ENCODE results near the gene SLC27A4.
"Not testable (repeated sequence)": the region's sequence is repeated elsewhere in the genome, so short reads cannot be mapped to it uniquely, and the experiment has no call there.

Gene SLC27A4

DNA sequence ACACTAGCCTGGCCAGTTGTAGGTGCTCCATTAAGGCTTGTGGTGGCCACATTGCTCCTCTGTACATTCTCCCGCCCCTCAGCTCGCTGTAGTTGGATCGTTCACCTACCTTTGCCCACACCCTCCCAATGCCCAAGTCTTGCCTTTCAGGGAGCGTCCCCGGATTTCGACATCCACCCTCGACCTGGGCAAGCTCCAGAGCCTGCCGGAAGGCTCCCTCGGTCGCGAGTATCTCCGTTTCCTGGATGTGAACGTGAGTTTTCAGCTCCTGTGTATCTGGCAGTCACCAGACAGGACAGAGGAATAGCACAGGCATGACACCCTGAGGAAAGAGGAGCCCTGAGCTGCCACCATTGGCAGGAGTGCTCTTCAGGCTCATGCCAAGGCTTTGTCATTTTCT is 14.7 kb upstream of the SLC27A4 start:
- no peak for DNase-seq

DNA sequence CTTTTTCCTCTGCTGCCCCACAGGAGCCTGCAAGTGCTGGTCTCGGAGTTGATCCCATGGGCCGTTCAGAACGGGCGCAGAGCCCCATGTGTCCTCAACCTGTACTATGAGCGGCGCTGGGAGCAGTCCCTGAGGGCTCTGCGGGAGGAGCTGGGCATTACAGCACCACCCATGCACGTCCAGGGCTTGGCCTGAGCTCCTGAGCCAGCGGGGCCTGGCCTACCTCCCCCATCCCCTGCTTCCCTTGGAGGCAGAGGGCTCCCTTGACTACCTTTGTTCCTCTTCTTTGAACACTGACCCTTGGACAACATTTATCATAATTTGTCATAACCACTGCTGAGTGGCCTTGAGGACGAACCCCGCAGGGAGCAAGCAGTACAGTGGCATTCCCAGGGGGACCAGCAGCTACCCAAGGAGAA is 6.9 kb upstream of the SLC27A4 start:
- no peak for DNase-seq

DNA sequence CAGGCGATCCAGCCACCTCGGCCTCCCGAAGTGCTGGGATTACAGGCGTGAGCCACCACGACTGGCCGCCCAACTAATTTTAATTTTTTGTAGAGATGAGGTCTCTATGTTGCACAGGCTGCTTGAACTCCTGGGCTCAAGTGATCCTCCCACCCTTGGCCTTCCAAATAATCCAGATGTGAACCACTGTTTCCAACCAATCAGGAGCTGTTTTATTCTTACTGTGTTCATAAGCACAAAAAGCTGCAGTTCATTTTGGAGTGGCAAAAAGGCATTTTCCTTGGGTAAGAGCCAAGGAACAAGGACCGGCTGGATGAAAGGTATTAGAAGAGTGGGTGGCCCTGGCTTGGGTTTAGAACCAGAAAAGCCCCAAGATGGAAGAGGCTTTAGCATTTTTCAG is 5.2 kb upstream of the SLC27A4 start:
- DNase-seq, result no peak

DNA sequence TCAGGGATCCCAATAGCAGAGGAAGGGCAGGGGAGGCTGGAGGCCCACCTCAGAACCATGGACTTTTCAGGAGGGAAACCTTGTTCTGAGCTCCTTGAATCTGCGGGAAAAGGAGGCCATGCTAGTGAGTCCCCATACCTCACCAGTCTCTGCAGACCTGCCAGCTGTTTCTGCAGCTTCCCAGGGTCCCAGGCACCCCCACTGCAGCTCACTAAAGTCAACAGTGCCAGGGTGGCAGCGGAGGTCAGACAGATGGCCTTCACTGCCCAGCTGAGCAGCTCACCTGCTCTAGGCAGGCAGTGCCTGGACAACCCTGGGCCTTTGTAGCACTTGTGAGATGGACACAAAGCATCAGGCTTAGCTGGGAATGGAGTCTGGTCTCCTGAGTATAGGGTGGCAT is 4.4 kb upstream of the SLC27A4 start:
- no peak for DNase-seq

DNA sequence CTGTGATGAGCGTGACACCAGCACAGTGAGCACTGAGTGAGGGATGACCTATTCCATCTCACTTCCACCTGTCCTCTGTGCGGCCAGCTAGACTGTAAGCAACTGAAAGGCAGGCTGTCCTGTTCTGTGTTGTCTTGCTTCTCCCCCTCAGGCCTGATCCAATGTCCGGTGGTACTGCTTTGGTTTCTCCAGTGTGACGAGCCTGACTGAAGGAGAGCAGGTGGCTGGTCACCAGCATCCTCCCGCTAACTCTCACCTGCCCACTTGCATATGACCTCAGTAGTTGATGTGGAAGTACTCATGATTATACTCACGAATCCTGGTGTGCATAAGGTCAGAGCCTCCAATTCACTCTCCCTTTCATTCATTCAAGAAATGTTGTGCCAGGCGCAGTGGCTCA is 2.4 kb upstream of the SLC27A4 start:
- DNase-seq, result no peak

DNA sequence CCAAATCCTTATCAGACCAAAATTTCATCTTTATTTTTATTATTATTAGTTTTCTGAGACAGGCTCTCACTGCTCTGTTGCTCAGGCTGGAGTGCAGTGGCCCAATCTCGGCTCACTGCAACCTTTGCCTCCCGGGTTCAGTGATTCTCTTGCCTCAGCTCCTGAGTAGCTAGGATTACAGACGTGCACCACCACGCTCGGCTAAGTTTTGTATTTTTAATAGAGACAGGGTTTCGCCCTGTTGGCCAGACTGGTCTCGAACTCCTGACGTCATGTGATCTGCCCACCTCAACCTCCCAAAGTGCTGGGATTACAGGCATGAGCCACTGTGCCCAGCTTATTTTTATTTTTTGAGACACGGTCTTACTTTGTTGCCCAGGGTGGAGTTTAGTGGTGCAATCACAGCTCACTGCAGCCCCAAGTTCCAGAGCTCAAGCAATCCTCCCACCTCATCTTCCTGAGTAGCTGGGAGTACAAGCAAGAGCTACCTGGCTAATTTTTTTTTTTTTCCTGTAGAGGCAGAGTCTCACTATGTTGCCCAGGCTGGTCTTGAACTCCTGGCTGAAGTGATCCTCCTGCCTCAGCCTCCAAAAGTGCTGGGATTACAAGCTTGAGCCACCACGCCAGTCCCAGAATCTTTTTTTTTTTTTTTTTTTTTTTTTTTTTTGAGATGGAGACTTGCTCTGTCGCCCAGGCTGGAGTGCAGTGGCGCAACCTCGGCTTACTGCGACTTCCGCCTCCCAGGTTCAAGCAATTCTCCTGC is 1.3 kb upstream of the SLC27A4 start:
- DNase-seq, result not testable (repeated sequence)

DNA sequence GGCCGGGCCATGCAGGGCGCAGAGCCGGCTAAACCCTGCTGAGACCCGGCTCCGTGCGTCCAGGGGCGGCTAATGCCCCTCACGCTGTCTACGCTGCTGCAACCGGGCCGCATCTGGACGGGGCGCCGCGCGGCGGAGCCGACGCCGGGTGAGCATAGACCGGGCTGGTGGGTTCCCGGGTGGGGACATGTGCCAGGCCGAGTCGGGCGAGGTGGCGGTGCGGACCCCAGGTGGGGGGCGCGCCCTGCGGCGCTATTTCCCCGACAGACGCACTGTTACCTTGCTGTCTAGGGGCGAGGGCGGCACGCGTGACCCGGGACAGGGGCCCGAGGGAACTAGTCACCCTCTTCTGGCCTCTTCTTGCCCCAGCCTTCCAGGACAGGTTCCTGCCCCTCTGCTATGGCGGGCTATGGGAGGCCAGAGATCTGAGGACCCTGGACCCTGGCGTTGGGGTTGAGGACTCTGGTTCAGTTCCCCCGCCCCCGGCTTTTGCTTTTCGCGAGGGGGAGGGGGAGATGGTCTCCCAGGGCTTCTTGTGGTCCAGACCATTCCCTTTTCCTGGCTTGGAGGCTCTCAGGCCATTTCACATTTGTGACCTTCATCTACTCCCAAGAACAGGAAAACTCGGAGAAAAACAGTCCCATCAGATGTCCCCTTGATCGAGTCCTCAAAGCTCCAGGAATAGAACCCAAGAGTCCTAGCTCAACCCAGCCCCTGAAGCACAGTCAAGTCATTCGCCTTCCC is 536 bp downstream of the SLC27A4 start:
- DNase-seq, result no peak

DNA sequence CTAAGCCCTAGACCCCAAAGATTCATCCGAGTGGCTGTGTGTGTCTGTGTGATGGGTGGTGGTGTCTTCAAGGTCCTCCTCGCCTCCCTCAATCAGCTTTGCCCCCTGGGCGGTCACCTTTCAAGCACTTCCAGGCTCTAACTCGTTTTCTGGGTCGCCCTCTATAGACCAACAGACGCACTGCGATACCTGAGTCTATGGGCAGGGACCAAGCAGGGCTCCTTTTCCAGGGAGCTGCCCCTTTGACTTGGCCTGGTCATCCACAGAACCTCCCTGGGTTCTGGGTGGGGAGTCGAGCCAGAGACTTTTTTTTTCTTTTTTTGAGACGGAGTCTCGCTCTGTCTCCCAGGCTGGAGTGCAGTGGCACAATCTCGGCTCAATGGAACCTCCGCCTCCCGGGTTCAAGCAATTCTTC is 1.1 kb downstream of the SLC27A4 start:
- peak; percentile 70 for DNase-seq

DNA sequence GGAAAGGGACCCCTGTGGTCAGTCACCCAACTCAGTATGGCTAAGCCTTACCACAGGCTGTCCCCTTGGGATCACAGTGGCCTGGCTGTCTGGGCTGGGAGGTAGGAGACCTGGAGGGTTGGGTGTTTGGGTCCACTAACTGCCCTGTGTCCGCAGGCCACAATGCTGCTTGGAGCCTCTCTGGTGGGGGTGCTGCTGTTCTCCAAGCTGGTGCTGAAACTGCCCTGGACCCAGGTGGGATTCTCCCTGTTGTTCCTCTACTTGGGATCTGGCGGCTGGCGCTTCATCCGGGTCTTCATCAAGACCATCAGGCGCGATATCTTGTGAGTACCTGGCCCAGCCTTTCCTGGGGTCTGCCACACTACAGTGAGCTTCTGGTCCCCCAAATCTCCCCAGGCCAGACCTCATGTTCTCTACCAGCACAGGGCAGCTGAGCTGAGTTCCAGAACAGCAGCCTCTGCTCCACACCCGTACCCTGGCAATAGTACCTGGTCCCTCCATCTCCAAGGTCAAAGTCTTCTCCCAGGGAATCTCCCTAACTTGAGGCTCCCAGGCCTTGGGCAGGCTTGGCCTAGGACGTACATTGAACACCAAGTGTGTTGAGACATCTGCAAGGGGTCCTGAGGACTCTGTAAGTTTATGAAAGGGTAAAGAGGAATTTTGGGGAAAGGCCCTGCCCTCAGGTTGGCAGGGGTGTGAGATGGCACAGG is 2.8 kb downstream of the SLC27A4 start:
- DNase-seq, result no peak

DNA sequence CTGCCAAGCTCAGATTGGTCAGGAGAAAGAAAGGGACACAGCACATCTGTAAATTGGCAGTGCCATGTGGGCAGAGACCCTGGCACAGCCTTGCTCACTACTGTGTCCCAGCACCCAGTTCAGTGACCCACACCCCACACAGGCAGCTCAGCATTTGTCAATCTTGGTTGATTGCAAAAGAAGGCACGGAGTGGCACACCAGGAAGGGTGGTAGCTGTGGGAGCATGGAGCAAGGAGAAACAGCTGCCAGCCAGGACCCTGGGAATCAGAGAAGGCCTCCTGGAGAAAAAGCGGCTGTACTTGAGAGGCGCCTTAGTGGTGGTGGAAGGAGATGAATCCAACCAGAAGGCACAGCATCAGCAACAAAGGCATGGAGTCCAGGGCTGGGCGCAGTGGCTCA is 3.5 kb downstream of the SLC27A4 start:
- DNase-seq, result no peak

DNA sequence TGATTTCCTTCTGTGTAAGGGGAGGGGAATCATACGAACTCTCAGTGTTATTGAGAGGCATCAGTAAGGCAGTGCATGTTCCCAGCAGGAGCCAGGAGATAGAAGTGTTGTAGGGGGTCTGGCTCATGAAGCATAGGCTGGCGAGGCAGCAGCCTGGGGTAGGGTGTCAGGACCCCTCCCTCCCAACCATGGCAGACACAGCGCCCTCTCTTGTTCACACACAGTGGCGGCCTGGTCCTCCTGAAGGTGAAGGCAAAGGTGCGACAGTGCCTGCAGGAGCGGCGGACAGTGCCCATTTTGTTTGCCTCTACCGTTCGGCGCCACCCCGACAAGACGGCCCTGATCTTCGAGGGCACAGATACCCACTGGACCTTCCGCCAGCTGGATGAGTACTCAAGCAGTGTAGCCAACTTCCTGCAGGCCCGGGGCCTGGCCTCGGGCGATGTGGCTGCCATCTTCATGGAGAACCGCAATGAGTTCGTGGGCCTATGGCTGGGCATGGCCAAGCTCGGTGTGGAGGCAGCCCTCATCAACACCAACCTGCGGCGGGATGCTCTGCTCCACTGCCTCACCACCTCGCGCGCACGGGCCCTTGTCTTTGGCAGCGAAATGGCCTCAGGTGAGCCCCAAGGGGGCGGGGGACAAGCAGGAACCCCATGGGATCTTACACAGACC is 4.7 kb downstream of the SLC27A4 start:
- no peak for DNase-seq

DNA sequence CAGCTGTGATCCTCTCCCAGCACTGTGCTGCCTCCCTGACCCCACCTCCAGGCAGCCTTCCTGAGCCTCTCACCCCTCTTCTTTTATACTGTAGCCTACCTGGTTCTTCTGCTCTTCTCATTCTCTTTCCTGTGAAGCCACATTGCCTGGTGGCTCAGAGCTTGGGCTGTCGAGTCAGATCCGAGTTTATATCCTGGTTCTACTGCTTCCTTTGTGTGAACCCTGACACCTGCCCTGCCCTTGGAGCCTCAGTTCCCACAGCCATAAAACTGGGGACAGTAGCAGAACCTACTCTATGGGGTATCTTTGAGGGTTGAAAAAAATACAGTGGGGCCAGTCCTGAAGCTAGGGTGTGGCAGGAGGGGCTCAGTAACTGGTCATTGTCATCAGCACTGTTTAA is 8.8 kb downstream of the SLC27A4 start:
- DNase-seq, result no peak

DNA sequence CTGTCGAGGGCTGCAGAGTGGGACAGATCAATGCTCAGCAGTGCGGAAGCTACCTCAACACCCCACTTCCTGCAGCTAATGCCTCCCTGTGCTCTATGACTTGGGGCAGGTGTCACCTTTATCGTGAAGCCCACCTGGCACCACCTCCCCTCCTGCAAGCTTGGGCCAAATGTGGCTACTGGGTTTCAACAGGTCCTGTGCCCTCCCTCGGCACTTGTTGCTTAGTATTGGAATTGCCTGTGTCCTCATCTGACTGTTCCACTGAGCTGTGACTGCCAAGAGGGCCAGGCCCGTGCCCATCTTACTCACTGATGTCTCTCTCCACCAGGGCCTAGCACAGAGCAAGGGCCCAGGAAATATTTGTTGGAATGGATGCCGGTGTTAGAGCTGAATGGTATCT is 9.4 kb downstream of the SLC27A4 start:
- DNase-seq, result no peak

DNA sequence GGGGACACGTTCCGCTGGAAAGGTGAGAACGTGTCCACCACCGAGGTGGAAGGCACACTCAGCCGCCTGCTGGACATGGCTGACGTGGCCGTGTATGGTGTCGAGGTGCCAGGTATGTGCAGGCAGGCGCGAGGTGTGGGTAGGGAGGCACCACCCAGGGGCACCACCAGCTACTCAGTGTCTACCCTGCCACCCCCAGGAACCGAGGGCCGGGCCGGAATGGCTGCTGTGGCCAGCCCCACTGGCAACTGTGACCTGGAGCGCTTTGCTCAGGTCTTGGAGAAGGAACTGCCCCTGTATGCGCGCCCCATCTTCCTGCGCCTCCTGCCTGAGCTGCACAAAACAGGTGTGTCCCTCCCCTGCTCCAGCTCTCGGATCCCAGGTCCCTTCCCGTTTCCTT is 15.1 kb downstream of the SLC27A4 start:
- no peak for DNase-seq

DNA sequence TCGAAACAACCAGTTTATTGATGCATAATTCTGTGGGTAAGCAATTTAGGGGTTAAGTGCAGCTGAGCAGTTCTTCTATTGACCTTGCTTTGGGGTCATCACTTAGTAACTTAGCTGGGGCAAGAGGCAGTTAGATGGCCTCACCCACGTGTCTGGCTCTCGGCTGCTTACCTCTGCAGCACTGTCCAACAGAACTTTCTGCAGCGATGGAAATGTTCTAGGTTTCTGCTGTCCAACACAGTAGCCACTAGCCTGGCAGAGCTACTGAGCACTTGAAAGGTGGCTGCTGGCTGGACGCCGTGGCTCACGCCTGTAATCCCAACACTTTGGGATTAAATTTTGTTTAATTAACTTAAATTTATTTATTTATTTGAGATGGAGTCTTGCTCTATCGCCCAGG is 17.8 kb downstream of the SLC27A4 start:
- no peak for DNase-seq

DNA sequence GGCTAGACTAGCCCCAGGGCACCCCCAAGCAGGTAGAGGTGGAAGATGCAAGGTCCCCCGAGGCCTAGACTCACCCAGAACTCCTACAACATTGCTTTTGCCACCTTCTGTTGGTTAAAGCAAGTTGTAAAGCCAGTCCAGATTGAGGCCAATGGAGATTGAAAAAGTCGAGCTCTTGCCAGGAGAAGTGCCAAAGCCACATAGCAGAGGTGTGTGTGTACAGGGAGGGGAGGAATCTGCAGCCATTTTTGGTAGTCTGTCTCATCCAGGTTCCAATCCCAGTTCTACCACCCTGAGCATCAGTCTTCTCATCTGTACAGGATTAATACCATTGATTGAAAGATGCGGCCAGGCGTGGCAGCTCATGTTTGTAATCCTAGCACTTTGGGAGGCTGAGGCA is 18.5 kb downstream of the SLC27A4 start:
- DNase-seq, result no peak

DNA sequence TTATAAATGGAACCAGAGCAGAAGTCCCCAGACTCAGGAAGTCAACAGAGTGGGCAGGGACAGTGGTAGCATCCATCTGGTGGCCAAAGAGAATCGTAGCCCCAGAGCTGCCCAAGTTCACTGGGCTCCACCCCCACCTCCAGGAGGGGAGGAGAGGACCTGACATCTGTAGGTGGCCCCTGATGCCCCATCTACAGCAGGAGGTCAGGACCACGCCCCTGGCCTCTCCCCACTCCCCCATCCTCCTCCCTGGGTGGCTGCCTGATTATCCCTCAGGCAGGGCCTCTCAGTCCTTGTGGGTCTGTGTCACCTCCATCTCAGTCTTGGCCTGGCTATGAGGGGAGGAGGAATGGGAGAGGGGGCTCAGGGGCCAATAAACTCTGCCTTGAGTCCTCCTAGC is 20.5 kb downstream of the SLC27A4 start:
- DNase-seq, result no peak

DNA sequence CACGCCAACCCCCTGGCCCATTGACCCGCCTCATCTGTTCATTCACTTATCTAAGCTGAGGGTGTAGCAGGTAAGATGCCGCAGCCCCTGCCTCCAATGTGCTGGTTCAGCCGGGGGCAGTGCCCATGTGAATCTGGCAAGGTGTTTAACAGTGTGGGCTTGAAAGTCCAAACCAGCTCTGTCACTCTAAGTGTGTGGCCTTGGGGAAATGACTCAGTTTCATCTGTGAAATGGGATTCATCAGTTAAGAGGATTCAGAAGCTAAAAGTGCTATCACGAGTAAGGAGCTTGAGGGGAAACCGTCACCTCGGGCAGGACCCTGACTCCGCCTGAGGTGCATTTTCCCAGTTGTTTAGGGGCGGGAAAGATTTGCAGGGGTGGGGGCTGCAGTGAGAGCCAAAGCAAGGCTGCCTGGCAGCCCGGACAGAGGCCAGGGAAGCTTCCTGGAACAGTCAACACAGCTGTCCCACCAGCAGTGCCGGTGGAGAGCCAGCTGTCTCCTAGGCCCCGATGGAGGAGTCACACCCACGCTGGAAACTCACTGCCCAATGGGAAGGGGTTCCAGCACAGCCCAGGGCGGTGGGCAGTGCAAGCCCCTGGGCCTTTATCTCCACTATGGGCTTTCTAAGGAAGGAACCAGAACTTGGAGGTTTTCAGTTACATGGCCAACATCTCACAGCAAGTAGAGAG is 21.1 kb downstream of the SLC27A4 start:
- DNase-seq, result no peak

DNA sequence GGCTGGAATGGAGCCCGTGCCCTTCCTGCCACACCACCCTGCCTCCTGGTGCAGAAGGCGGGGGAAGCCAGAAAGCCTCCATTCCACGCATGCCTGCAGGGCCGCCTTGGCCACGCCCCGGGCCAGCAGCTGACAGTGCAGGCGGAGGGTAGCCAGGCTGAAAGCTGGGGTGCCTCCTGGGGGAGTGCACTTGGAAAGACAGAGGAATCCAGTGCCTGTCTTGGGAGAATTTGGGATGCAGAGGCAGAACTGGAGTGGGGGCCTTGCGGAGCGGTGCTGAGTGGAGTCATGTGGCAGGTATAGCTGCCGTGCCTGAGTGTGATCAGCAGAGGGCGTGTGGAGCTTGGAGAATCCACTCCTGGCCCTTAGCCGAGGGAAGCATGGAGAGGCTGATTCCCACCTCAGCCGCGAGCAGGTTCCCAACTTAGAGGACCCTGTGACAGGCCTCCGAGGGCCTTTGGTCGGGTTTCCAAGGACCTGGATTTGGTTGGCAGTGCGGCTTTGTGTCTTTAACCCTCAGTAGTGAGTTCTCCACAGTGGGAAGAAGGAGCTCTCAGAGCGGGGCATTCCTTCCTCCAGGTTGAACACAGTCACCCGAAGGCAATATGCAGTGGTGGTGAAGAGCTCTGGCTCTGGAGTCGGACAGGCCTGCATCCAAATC is 21.8 kb downstream of the SLC27A4 start:
- DNase-seq, result peak; percentile 66

DNA sequence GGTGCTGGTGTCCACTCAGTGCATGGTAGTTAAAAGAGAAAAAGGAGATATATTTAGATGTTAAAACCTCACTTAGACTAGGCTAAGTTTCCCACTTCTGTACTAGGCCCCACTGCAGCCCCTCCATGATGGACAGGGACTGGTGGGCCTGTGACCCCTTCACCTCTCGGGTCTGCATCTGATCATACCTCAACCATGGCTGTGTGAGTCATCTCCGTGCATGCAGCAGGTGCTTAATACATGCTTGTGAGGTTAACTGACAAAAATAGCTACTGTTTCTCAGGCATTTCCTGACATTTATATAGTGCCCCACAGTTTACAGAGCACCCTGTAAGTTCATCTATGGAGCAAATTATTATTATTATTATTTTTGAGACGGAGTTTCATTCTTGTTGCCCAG is 22.4 kb downstream of the SLC27A4 start:
- DNase-seq, result no peak

DNA sequence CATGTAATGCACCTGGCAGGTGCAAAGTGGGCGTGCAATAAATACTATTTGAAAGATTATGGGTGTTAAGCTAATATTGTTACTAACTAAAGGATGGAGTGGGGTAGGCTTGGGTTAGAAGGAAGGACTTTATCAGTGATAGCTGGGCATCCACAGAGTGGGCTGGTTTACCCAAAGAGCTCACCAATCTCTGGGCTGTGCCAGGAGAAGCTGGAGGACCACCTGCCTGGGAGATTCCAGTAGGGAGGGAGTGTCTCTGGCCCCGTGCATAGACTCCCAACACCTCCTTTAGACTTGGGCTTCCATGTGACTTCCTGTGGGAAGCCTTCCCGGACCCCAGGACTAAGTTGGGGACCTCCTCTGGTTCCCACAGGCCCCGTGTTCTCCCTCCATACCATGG is 25.2 kb downstream of the SLC27A4 start:
- no peak for DNase-seq

DNA sequence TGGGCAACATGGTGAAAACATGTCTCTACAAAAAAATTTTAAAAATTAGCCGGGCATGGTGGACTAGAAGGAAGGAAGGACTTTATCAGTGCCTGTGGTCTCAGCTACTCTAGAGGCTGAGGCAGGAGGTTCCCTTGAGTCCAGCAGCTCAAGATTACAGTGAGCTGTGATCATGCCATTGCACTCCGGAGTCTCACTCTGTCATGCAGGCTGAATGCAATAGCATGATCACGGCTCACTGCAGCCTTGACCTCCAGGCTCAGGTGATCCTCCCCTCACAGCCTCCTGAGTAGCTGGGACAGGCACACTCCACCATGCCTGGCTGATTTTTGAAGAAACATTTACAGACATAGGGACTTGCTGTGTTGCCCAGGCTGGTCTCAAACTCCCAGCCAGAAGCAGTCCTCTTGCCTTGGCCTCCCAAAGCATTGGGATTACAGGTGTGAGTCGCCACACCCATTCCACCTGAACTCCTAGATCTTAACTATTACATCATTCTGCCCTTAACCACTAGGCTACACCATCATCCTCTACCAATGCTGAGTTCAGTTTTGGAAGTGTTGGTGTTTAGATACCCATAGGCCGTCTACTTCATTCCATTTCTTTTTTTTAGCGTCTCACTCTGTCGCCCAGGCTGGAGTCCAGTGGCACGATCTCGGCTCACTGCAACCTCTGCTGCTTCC is 28.8 kb downstream of the SLC27A4 start:
- no peak for DNase-seq
